NT2/D1 (cell line): Measurements from ENCODE around the gene FRMD3.

Experiments used
- SUZ12 ChIP-seq: IDR thresholded peaks from 2 replicates; pipeline ENCODE4 v1.6.1; 2011; ENCODE audit not compliant: insufficient read length, insufficient read depth; ENCODE audit errors: extremely low read depth
- YY1 ChIP-seq: IDR thresholded peaks from 2 replicates; pipeline ENCODE4 v1.6.1; 2011; ENCODE audit not compliant: insufficient read length, insufficient read depth
- ZNF274 ChIP-seq: IDR thresholded peaks from 2 replicates; pipeline ENCODE4 v1.6.1; 2011; ENCODE audit warnings: mild to moderate bottlenecking, low read depth, low read length

- TF ChIP-seq YY1, result no peak
- TF ChIP-seq ZNF274, result no peak
- no peak for TF ChIP-seq SUZ12
Measured at GRCh38 chr9:83349031-83349430, 189.2 kb downstream of the FRMD3 start.
